HEK293 (cell line): ENCODE measurements around the gene PKIB.

Experiments used
- GFI1B ChIP-seq: fragments of 450-650 bp; formaldehyde crosslinking; IDR thresholded peaks from 2 replicates; pipeline ENCODE4 v1.5.1; 2016; ENCODE audit warnings: missing biosample characterization, missing genetic modification characterization
- GLIS2 ChIP-seq: fragments of 450-650 bp; formaldehyde crosslinking; IDR thresholded peaks from 2 replicates; pipeline ENCODE4 v1.5.1; 2016; ENCODE audit warnings: missing biosample characterization, missing genetic modification characterization
- OVOL3 ChIP-seq: fragments of 450-650 bp; formaldehyde crosslinking; IDR thresholded peaks from 2 replicates; pipeline ENCODE4 v1.5.1; 2016; ENCODE audit warnings: missing biosample characterization, missing genetic modification characterization
- ZBTB20 ChIP-seq: fragments of 450-650 bp; formaldehyde crosslinking; IDR thresholded peaks from 2 replicates; pipeline ENCODE4 v1.5.1; 2016; ENCODE audit warnings: missing biosample characterization, missing genetic modification characterization
- ZBTB21 ChIP-seq: fragments of 450-650 bp; formaldehyde crosslinking; IDR thresholded peaks from 2 replicates; pipeline ENCODE4 v1.5.1; 2017; ENCODE audit warnings: missing biosample characterization, missing genetic modification characterization
- ZBTB48 ChIP-seq: fragments of 450-650 bp; formaldehyde crosslinking; IDR thresholded peaks from 2 replicates; pipeline ENCODE4 v1.5.1; 2016; ENCODE audit warnings: missing biosample characterization, missing genetic modification characterization
- ZBTB7A ChIP-seq: fragments of 450-650 bp; formaldehyde crosslinking; IDR thresholded peaks from 2 replicates; pipeline ENCODE4 v1.5.1; 2016; ENCODE audit warnings: low read depth, missing biosample characterization, missing genetic modification characterization
- ZFHX2 ChIP-seq: fragments of 450-650 bp; formaldehyde crosslinking; conservative IDR thresholded peaks from 2 replicates; pipeline ENCODE4 v1.5.1; 2016; ENCODE audit warnings: missing biosample characterization, missing genetic modification characterization
- ZNF114 ChIP-seq: fragments of 450-650 bp; formaldehyde crosslinking; IDR thresholded peaks from 2 replicates; pipeline ENCODE4 v1.5.0; 2017; ENCODE audit warnings: missing biosample characterization, missing genetic modification characterization
- ZNF214 ChIP-seq: fragments of 450-650 bp; formaldehyde crosslinking; IDR thresholded peaks from 2 replicates; pipeline ENCODE4 v1.5.1; 2017; ENCODE audit warnings: missing biosample characterization, mild to moderate bottlenecking, missing genetic modification characterization, borderline replicate concordance
- ZNF223 ChIP-seq: fragments of 450-650 bp; formaldehyde crosslinking; IDR thresholded peaks from 2 replicates; pipeline ENCODE4 v1.5.1; 2016; ENCODE audit warnings: missing biosample characterization, missing genetic modification characterization
- ZNF239 ChIP-seq: fragments of 450-650 bp; formaldehyde crosslinking; IDR thresholded peaks from 2 replicates; pipeline ENCODE4 v1.5.1; 2016; ENCODE audit warnings: missing biosample characterization, missing genetic modification characterization
- ZNF510 ChIP-seq: fragments of 450-650 bp; formaldehyde crosslinking; IDR thresholded peaks from 2 replicates; pipeline ENCODE4 v1.5.1; 2018; ENCODE audit warnings: mild to moderate bottlenecking, missing genetic modification characterization, missing biosample characterization; ENCODE audit not compliant: insufficient replicate concordance
- ZNF521 ChIP-seq: fragments of 450-650 bp; formaldehyde crosslinking; IDR thresholded peaks from 2 replicates; pipeline ENCODE4 v1.5.1; 2017; ENCODE audit warnings: missing biosample characterization, mild to moderate bottlenecking, missing genetic modification characterization
- ZNF529 ChIP-seq: fragments of 450-650 bp; formaldehyde crosslinking; IDR thresholded peaks from 2 replicates; pipeline ENCODE4 v1.5.1; 2017; ENCODE audit warnings: missing genetic modification characterization, missing biosample characterization; ENCODE audit not compliant: insufficient replicate concordance
- ZNF624 ChIP-seq: fragments of 450-650 bp; formaldehyde crosslinking; IDR thresholded peaks from 2 replicates; pipeline ENCODE4 v1.5.1; 2017; ENCODE audit warnings: missing biosample characterization, missing genetic modification characterization
- ZNF626 ChIP-seq: fragments of 450-650 bp; sonication (Bioruptor Pico); formaldehyde crosslinking; IDR thresholded peaks from 2 replicates; pipeline ENCODE4 v1.5.1; 2018; ENCODE audit warnings: missing biosample characterization, missing genetic modification characterization, inconsistent platforms
- ZNF629 ChIP-seq: fragments of 450-650 bp; formaldehyde crosslinking; IDR thresholded peaks from 2 replicates; pipeline ENCODE4 v1.5.1; 2017; ENCODE audit warnings: missing biosample characterization, missing genetic modification characterization
- ZNF660 ChIP-seq: fragments of 450-650 bp; IDR thresholded peaks from 2 replicates; pipeline ENCODE4 v1.5.1; 2018; ENCODE audit warnings: missing biosample characterization, mild to moderate bottlenecking, missing genetic modification characterization
- ZNF747 ChIP-seq: fragments of 450-650 bp; formaldehyde crosslinking; IDR thresholded peaks from 2 replicates; pipeline ENCODE4 v1.5.1; 2016; ENCODE audit warnings: missing biosample characterization, missing genetic modification characterization
- ZXDB ChIP-seq: fragments of 450-650 bp; formaldehyde crosslinking; IDR thresholded peaks from 2 replicates; pipeline ENCODE4 v1.5.1; 2016; ENCODE audit warnings: missing biosample characterization, missing genetic modification characterization
- TF ChIP-seq, protein P1 (sequence below): fragments of 450-650 bp; formaldehyde crosslinking; IDR thresholded peaks from 2 replicates; pipeline ENCODE4 v1.5.1; 2016; ENCODE audit warnings: missing biosample characterization, missing genetic modification characterization
- TF ChIP-seq, protein P2 (sequence below): fragments of 450-650 bp; formaldehyde crosslinking; IDR thresholded peaks from 2 replicates; pipeline ENCODE4 v1.5.1; 2016; ENCODE audit warnings: missing biosample characterization, missing genetic modification characterization
- TF ChIP-seq, protein P3 (sequence below): fragments of 450-650 bp; formaldehyde crosslinking; IDR thresholded peaks from 2 replicates; pipeline ENCODE4 v1.5.1; 2017; ENCODE audit warnings: missing biosample characterization, missing genetic modification characterization
- TF ChIP-seq, protein P4 (sequence below): fragments of 450-650 bp; formaldehyde crosslinking; IDR thresholded peaks from 2 replicates; pipeline ENCODE4 v1.5.1; 2017; ENCODE audit warnings: missing biosample characterization, missing genetic modification characterization
- TF ChIP-seq, protein P5 (sequence below): IDR thresholded peaks from 2 replicates; pipeline ENCODE4 v1.6.1; 2011; ENCODE audit warnings: mild to moderate bottlenecking, low read depth, low read length, borderline replicate concordance
- TF ChIP-seq, protein P6 (sequence below): fragments of 450-650 bp; formaldehyde crosslinking; IDR thresholded peaks from 2 replicates; pipeline ENCODE4 v1.5.1; 2016; ENCODE audit warnings: missing biosample characterization, missing genetic modification characterization
- TF ChIP-seq, protein P7 (sequence below): fragments of 450-650 bp; formaldehyde crosslinking; IDR thresholded peaks from 2 replicates; pipeline ENCODE4 v1.5.1; 2016; ENCODE audit warnings: missing biosample characterization, missing genetic modification characterization
- TF ChIP-seq, protein P8 (sequence below): fragments of 450-650 bp; IDR thresholded peaks from 2 replicates; pipeline ENCODE4 v1.5.1; 2018; ENCODE audit warnings: missing biosample characterization, mild to moderate bottlenecking, missing genetic modification characterization

PKIB gene

DNA sequence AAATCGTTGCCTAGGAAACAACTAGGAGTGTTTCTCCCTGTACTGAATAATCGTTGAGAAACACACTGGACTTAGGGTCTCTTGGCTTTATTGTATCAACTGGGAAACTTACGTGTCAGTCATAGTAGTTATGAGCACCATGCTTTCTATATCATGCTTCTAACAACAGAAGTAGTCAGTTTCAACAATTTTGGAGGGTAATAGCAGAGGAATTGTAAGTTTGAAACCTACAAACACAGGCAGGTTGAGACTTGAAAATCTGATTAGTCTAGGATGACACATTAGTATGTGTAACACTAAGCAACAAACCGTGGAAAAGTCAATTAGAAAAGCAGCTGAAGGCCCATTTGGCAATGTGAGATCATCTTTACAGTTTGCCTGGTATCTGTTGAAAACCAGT, 125.4 kb downstream of the PKIB start (continued):
- TF ChIP-seq, protein P1, sequence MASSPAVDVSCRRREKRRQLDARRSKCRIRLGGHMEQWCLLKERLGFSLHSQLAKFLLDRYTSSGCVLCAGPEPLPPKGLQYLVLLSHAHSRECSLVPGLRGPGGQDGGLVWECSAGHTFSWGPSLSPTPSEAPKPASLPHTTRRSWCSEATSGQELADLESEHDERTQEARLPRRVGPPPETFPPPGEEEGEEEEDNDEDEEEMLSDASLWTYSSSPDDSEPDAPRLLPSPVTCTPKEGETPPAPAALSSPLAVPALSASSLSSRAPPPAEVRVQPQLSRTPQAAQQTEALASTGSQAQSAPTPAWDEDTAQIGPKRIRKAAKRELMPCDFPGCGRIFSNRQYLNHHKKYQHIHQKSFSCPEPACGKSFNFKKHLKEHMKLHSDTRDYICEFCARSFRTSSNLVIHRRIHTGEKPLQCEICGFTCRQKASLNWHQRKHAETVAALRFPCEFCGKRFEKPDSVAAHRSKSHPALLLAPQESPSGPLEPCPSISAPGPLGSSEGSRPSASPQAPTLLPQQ (tag by site-specific recombination): no peak
- TF ChIP-seq ZNF629 (tag by site-specific recombination) (peak; percentile 86), ZNF214 (tag by site-specific recombination) (no peak), ZNF529 (no peak), ZNF510 (no peak), ZNF747 (tag by site-specific recombination) (no peak), ZNF626 (no peak), OVOL3 (no peak; the same call in 1 of the 2 replicates), ZBTB48 (no peak), ZNF660 (tag by site-specific recombination) (peak; percentile 79), ZBTB21 (tag by site-specific recombination) (no peak), ZFHX2 (tag by site-specific recombination) (no peak), ZNF521 (tag by site-specific recombination) (no peak), ZXDB (tag by site-specific recombination) (0 out of 2 replicates have a peak, but pooled peaks have one; percentile 23), ZNF223 (no peak), GFI1B (tag by site-specific recombination) (no peak), ZBTB7A (tag by site-specific recombination) (no peak), ZNF624 (tag by site-specific recombination) (no peak), GLIS2 (tag by site-specific recombination) (no peak), ZNF114 (tag by site-specific recombination) (no peak), ZNF239 (no peak), ZBTB20 (tag by site-specific recombination) (no peak)
- TF ChIP-seq, protein P2, sequence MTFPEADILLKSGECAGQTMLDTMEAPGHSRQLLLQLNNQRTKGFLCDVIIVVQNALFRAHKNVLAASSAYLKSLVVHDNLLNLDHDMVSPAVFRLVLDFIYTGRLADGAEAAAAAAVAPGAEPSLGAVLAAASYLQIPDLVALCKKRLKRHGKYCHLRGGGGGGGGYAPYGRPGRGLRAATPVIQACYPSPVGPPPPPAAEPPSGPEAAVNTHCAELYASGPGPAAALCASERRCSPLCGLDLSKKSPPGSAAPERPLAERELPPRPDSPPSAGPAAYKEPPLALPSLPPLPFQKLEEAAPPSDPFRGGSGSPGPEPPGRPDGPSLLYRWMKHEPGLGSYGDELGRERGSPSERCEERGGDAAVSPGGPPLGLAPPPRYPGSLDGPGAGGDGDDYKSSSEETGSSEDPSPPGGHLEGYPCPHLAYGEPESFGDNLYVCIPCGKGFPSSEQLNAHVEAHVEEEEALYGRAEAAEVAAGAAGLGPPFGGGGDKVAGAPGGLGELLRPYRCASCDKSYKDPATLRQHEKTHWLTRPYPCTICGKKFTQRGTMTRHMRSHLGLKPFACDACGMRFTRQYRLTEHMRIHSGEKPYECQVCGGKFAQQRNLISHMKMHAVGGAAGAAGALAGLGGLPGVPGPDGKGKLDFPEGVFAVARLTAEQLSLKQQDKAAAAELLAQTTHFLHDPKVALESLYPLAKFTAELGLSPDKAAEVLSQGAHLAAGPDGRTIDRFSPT (tag by site-specific recombination): peak; percentile 73; the same call in 1 of the 2 replicates
- TF ChIP-seq, protein P3, sequence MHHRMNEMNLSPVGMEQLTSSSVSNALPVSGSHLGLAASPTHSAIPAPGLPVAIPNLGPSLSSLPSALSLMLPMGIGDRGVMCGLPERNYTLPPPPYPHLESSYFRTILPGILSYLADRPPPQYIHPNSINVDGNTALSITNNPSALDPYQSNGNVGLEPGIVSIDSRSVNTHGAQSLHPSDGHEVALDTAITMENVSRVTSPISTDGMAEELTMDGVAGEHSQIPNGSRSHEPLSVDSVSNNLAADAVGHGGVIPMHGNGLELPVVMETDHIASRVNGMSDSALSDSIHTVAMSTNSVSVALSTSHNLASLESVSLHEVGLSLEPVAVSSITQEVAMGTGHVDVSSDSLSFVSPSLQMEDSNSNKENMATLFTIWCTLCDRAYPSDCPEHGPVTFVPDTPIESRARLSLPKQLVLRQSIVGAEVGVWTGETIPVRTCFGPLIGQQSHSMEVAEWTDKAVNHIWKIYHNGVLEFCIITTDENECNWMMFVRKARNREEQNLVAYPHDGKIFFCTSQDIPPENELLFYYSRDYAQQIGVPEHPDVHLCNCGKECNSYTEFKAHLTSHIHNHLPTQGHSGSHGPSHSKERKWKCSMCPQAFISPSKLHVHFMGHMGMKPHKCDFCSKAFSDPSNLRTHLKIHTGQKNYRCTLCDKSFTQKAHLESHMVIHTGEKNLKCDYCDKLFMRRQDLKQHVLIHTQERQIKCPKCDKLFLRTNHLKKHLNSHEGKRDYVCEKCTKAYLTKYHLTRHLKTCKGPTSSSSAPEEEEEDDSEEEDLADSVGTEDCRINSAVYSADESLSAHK (tag by site-specific recombination): peak; percentile 92
- TF ChIP-seq, protein P4, sequence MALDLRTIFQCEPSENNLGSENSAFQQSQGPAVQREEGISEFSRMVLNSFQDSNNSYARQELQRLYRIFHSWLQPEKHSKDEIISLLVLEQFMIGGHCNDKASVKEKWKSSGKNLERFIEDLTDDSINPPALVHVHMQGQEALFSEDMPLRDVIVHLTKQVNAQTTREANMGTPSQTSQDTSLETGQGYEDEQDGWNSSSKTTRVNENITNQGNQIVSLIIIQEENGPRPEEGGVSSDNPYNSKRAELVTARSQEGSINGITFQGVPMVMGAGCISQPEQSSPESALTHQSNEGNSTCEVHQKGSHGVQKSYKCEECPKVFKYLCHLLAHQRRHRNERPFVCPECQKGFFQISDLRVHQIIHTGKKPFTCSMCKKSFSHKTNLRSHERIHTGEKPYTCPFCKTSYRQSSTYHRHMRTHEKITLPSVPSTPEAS (tag by site-specific recombination): no peak
- TF ChIP-seq, protein P5, sequence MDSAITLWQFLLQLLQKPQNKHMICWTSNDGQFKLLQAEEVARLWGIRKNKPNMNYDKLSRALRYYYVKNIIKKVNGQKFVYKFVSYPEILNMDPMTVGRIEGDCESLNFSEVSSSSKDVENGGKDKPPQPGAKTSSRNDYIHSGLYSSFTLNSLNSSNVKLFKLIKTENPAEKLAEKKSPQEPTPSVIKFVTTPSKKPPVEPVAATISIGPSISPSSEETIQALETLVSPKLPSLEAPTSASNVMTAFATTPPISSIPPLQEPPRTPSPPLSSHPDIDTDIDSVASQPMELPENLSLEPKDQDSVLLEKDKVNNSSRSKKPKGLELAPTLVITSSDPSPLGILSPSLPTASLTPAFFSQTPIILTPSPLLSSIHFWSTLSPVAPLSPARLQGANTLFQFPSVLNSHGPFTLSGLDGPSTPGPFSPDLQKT: no peak
- TF ChIP-seq, protein P6, sequence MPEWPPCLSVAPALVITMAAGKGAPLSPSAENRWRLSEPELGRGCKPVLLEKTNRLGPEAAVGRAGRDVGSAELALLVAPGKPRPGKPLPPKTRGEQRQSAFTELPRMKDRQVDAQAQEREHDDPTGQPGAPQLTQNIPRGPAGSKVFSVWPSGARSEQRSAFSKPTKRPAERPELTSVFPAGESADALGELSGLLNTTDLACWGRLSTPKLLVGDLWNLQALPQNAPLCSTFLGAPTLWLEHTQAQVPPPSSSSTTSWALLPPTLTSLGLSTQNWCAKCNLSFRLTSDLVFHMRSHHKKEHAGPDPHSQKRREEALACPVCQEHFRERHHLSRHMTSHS (tag by site-specific recombination): no peak
- TF ChIP-seq, protein P7, sequence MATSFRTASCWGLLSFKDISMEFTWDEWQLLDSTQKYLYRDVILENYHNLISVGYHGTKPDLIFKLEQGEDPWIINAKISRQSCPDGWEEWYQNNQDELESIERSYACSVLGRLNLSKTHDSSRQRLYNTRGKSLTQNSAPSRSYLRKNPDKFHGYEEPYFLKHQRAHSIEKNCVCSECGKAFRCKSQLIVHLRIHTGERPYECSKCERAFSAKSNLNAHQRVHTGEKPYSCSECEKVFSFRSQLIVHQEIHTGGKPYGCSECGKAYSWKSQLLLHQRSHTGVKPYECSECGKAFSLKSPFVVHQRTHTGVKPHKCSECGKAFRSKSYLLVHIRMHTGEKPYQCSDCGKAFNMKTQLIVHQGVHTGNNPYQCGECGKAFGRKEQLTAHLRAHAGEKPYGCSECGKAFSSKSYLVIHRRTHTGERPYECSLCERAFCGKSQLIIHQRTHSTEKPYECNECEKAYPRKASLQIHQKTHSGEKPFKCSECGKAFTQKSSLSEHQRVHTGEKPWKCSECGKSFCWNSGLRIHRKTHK (tag by site-specific recombination): no peak
- TF ChIP-seq, protein P8, sequence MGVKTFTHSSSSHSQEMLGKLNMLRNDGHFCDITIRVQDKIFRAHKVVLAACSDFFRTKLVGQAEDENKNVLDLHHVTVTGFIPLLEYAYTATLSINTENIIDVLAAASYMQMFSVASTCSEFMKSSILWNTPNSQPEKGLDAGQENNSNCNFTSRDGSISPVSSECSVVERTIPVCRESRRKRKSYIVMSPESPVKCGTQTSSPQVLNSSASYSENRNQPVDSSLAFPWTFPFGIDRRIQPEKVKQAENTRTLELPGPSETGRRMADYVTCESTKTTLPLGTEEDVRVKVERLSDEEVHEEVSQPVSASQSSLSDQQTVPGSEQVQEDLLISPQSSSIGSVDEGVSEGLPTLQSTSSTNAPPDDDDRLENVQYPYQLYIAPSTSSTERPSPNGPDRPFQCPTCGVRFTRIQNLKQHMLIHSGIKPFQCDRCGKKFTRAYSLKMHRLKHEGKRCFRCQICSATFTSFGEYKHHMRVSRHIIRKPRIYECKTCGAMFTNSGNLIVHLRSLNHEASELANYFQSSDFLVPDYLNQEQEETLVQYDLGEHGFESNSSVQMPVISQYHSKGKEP: peak; percentile 47; the same call in 1 of the 2 replicates
